Gastrocnemius medialis (tissue), 4 donors: ENCODE measurements around the gene PTGDS.

ENCODE experiments used
- CTCF ChIP-seq, 5 experiments: fragments of 450-650 bp in 3 of 5; fragments of 200-600 bp in 2 of 5; sonication (generic) in 2 of 5; IDR thresholded peaks in 4 of 5; conservative IDR thresholded peaks in 1 of 5; 1 replicate in 4 of 5; 2 replicates in 1 of 5; pipeline ENCODE4 v1.5.1; 2016 to 2019; ENCODE audit warnings: antibody characterized with exemption in 5 of 5, mild to moderate bottlenecking in 3 of 5, moderate library complexity in 3 of 5
- POLR2A ChIP-seq, 2 donors: fragments of 450-650 bp; IDR thresholded peaks; one replicate each; pipeline ENCODE4 v1.6.1; 2017; ENCODE audit warnings: antibody characterized with exemption in 2 of 2, mild to moderate bottlenecking in 2 of 2, moderate library complexity in 2 of 2

DNA sequence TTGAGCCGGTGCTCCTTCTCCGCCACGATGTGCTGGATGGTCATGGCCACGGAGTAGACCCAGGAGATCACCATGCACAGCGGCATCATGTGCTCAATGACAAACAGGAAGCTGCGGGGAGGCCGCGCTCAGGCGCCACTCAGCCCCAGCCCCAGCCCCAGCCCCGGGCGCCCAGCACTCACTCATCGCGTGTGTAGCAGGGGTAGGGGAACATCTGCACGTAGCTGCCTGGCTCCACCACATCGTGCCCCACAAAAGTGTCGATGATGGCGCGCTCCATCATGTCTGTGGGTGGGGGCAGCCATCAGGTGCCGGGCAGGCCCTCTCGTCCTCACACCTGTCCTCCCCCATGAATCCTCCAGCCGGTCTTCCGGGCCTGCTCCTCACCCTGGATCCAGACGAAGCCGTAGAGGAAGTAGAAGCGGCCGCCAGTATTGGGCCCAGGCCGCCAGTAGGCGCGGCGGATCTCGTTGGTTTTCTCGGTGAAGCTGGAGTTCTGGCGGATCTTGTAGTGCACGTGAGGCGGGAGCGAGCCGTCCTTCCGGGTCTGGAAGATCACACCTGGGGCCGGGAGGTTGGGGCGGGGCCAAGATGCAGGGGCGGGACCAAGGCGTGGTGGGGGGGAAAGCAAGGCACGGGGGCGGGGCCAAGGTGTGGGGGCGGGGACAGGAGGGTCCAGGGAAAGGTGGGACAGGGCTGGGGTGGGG, 40.6 kb downstream of the PTGDS start:
- TF ChIP-seq CTCF (IDR thresholded peaks at IDR 0.05 in 4 of 5, conservative IDR thresholded peaks at IDR 0.05 in 1 of 5) (no peak), POLR2A (IDR thresholded peaks at IDR 0.05) (no peak)
